ENCODE results near the gene EPS15. TPM values are rescaled to one million over a fixed set of nuclear protein-coding genes. Genes with fewer than 3 reads are reported as not detected.
"Not testable (repeated sequence)": the region's sequence is repeated elsewhere in the genome, so short reads cannot be mapped to it uniquely, and the experiment has no call there.

Gene EPS15
- total RNA-seq, 4 donors from 2014 or later, result 43.8 to 74.0 (median 59.9) TPM

- no peak overlapping the region for H3K27ac ChIP-seq
- TF ChIP-seq EP300 (IDR thresholded peaks at IDR 0.05; ENCODE audit: low read depth), result no peak
- no peak for TF ChIP-seq POLR2A (IDR thresholded peaks at IDR 0.05)
- TF ChIP-seq, protein P1, sequence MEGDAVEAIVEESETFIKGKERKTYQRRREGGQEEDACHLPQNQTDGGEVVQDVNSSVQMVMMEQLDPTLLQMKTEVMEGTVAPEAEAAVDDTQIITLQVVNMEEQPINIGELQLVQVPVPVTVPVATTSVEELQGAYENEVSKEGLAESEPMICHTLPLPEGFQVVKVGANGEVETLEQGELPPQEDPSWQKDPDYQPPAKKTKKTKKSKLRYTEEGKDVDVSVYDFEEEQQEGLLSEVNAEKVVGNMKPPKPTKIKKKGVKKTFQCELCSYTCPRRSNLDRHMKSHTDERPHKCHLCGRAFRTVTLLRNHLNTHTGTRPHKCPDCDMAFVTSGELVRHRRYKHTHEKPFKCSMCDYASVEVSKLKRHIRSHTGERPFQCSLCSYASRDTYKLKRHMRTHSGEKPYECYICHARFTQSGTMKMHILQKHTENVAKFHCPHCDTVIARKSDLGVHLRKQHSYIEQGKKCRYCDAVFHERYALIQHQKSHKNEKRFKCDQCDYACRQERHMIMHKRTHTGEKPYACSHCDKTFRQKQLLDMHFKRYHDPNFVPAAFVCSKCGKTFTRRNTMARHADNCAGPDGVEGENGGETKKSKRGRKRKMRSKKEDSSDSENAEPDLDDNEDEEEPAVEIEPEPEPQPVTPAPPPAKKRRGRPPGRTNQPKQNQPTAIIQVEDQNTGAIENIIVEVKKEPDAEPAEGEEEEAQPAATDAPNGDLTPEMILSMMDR (IDR thresholded peaks at IDR 0.05), result no peak
- no peak for TF ChIP-seq POLR2AphosphoS5 (IDR thresholded peaks at IDR 0.05)
- H3K36me3 ChIP-seq, result peaks cover 0 to 37% (median 18%) of the 10 kb centered on the region in 4 donors
- no peak for DNase-seq
- WGBS, 2 donors (ENCODE audit: low coverage in 1 of 2), result 84% methylated on average over 5 of the region's 5 CpGs
- H3K27me3 ChIP-seq, result no peaks in the 10 kb centered on the region
- no peak overlapping the region for H3K4me3 ChIP-seq
- in situ Hi-C loops (cut with MboI; ENCODE audit: low pct_ligation_motif_present in 1 of 4, low pct_unique_long_range_greater_than_20kb in 1 of 4, low sequenced_read_pairs in 3 of 4) (no loop called here), intact Hi-C loops (cut with DNase I; ENCODE audit: low total_unique reads) (no loop called here)
- H3K4me1 ChIP-seq, result no peaks in the 10 kb centered on the region
- no peaks in the 10 kb centered on the region for H3K9me3 ChIP-seq
Observed at GRCh38 chr1:51410568-51411460, 108.3 kb downstream of the EPS15 start.

- in situ Hi-C loops (cut with MboI; ENCODE audit: low pct_ligation_motif_present in 1 of 4, low pct_unique_long_range_greater_than_20kb in 1 of 4, low sequenced_read_pairs in 3 of 4); intact Hi-C loops (cut with DNase I; ENCODE audit: low total_unique reads); H3K9me3 ChIP-seq: not testable (repeated sequence)
Observed at GRCh38 chr1:51409755-51410541, 109.1 kb downstream of the EPS15 start.

GRCh38 chr1:51392241-51392640 lies 126.8 kb downstream of the EPS15 start:
- no peaks in the 10 kb centered on the region for H3K9me3 ChIP-seq
- DNase-seq, result no peak
- no peak overlapping the region for H3K4me3 ChIP-seq
- no peaks in the 10 kb centered on the region for H3K27me3 ChIP-seq
- in situ Hi-C loops (cut with MboI; ENCODE audit: low pct_ligation_motif_present in 1 of 4, low pct_unique_long_range_greater_than_20kb in 1 of 4, low sequenced_read_pairs in 3 of 4), result no loop called here
- H3K4me1 ChIP-seq, result no peaks in the 10 kb centered on the region
- intact Hi-C loops (cut with DNase I; ENCODE audit: low total_unique reads), result no loop called here
- no peak for TF ChIP-seq POLR2AphosphoS5 (IDR thresholded peaks at IDR 0.05)
- TF ChIP-seq POLR2A (IDR thresholded peaks at IDR 0.05), result no peak
- TF ChIP-seq, protein P1 (IDR thresholded peaks at IDR 0.05), result no peak
- TF ChIP-seq EP300 (IDR thresholded peaks at IDR 0.05; ENCODE audit: low read depth), result no peak
- no peak overlapping the region for H3K27ac ChIP-seq
- WGBS, 2 donors (ENCODE audit: low coverage in 1 of 2), result 90 to 91% methylated on average over 1 of the region's 1 CpG
- peaks cover 0 to 40% (median 9%) of the 10 kb centered on the region in 4 donors for H3K36me3 ChIP-seq

More at GRCh38 chr1:51409755-51410541, 109.1 kb downstream of the EPS15 start:
- peaks cover 0 to 46% (median 22%) of the 10 kb centered on the region in 4 donors for H3K36me3 ChIP-seq
- H3K4me1 ChIP-seq, H3K4me3 ChIP-seq, H3K27me3 ChIP-seq, H3K27ac ChIP-seq, DNase-seq: not testable (repeated sequence)
- WGBS, 2 donors (ENCODE audit: low coverage in 1 of 2), result 86 to 95% methylated on average over 6 to 7 of the region's 7 CpGs

GRCh38 chr1:51390641-51391040 lies 128.4 kb downstream of the EPS15 start:
- H3K4me3 ChIP-seq; H3K9me3 ChIP-seq; H3K27me3 ChIP-seq; intact Hi-C loops (cut with DNase I; ENCODE audit: low total_unique reads); H3K4me1 ChIP-seq; in situ Hi-C loops (cut with MboI; ENCODE audit: low pct_ligation_motif_present in 1 of 4, low pct_unique_long_range_greater_than_20kb in 1 of 4, low sequenced_read_pairs in 3 of 4); H3K27ac ChIP-seq; DNase-seq: not testable (repeated sequence)
- H3K36me3 ChIP-seq, result peaks cover 0 to 32% (median 6%) of the 10 kb centered on the region in 4 donors
- WGBS, 2 donors (ENCODE audit: low coverage in 1 of 2), result 74 to 80% methylated on average over 1 to 2 of the region's 2 CpGs

DNA sequence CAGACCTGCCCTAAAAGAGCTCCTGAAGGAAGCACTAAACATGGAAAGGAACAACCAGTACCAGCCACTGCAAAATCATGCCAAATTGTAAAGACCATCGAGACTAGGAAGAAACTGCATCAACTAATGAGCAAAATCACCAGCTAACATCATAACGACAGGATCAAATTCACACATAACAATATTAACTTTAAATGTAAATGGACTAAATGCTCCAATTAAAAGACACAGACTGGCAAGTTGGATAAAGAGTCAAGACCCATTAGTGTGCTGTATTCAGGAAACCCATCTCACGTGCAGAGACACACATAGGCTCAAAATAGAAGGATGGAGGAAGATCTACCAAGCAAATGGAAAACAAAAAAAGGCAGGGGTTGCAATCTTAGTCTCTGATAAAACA lies 131.8 kb downstream of the EPS15 start:
- in situ Hi-C loops (cut with MboI; ENCODE audit: low pct_ligation_motif_present in 1 of 4, low pct_unique_long_range_greater_than_20kb in 1 of 4, low sequenced_read_pairs in 3 of 4); H3K27ac ChIP-seq; intact Hi-C loops (cut with DNase I; ENCODE audit: low total_unique reads); H3K4me3 ChIP-seq; DNase-seq; H3K27me3 ChIP-seq; H3K4me1 ChIP-seq; H3K9me3 ChIP-seq: not testable (repeated sequence)
- peaks cover 0 to 43% (median 5%) of the 10 kb centered on the region in 4 donors for H3K36me3 ChIP-seq
- WGBS, 2 donors (ENCODE audit: low coverage in 1 of 2), result 83% methylated on average over 1 of the region's 3 CpGs; no CpG with 5 or more reads in 1 of the 2 donors

DNA sequence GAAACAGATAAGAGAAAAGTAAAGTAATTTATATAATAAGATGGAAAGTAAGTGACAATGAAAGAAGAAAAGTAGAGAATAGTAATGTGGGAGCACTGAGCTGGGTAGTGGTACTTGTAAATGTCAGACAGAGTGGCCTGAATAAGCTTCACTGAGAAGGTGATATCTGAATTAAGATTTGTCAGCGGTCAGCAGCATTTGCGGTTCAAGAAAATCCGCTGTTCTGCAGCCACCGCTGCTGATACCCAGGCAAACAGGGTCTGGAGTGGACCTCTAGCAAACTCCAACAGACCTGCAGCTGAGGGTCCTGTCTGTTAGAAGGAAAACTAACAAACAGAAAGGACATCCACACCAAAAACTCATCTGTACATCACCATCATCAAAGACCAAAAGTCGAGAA lies 132.8 kb downstream of the EPS15 start:
- H3K4me1 ChIP-seq; H3K4me3 ChIP-seq; H3K27ac ChIP-seq; intact Hi-C loops (cut with DNase I; ENCODE audit: low total_unique reads); in situ Hi-C loops (cut with MboI; ENCODE audit: low pct_ligation_motif_present in 1 of 4, low pct_unique_long_range_greater_than_20kb in 1 of 4, low sequenced_read_pairs in 3 of 4); H3K9me3 ChIP-seq; DNase-seq; H3K27me3 ChIP-seq: not testable (repeated sequence)
- WGBS, 2 donors (ENCODE audit: low coverage in 1 of 2), result 97% methylated on average over 5 of the region's 5 CpGs; no CpG with 5 or more reads in 1 of the 2 donors
- peaks cover 0 to 34% (median 4%) of the 10 kb centered on the region in 4 donors for H3K36me3 ChIP-seq

Measured in transverse colon (tissue), 4 donors.